ENCODE measurements around the gene ATF5.

DNA sequence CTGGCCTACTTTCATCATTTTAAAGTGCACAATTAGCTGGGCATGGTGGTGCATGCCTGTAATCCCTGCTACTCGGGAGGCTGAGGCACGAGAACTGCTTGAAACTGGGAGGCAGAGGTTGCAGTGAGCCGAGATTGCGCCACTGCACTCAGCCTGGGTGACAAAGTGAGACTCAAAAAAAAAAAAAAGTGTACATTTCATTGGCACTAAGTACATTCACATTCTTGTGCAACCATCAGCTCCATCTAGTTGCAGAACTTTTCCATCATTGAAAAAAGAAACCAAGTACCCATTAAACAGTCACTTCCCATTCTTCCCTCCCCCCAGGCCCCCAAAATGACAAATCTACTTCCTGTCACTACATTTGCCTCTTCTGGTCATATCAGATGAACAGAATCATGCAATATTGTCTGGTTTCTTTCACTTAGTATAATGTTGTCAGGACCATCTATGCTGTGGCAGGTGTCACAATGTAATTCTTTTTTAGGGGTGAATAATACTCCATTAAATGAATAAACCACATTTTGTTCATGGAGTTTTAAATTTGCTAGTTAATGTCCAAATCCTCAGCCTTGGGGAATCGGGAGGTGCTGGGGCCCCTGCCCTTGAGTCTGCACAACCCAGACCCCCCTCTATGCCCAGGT, 39.4 kb downstream of the ATF5 start:
- TF ChIP-seq POLR2A (IDR thresholded peaks at IDR 0.05; ENCODE audit: insufficient read depth in 1 of 2, low read depth in 2 of 2, low read length in 2 of 2) (no peak), ARNT2 (CRISPR knock-in tag; IDR thresholded peaks at IDR 0.05; ENCODE audit: low read depth) (no peak), EP300 (IDR thresholded peaks at IDR 0.05; ENCODE audit: low read depth in 2 of 2, low read length in 2 of 2) (no peak), EP300 (CRISPR knock-in tag; IDR thresholded peaks at IDR 0.05; ENCODE audit: borderline replicate concordance) (no peak), ZNF17 (CRISPR knock-in tag; IDR thresholded peaks at IDR 0.05) (no peak), NR2C2 (CRISPR knock-in tag; IDR thresholded peaks at IDR 0.05; ENCODE audit: borderline replicate concordance) (no peak)
- TF ChIP-seq, protein P1, sequence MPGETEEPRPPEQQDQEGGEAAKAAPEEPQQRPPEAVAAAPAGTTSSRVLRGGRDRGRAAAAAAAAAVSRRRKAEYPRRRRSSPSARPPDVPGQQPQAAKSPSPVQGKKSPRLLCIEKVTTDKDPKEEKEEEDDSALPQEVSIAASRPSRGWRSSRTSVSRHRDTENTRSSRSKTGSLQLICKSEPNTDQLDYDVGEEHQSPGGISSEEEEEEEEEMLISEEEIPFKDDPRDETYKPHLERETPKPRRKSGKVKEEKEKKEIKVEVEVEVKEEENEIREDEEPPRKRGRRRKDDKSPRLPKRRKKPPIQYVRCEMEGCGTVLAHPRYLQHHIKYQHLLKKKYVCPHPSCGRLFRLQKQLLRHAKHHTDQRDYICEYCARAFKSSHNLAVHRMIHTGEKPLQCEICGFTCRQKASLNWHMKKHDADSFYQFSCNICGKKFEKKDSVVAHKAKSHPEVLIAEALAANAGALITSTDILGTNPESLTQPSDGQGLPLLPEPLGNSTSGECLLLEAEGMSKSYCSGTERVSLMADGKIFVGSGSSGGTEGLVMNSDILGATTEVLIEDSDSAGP (CRISPR knock-in tag; IDR thresholded peaks at IDR 0.05; ENCODE audit: borderline replicate concordance), result no peak
- TF ChIP-seq, protein P2, sequence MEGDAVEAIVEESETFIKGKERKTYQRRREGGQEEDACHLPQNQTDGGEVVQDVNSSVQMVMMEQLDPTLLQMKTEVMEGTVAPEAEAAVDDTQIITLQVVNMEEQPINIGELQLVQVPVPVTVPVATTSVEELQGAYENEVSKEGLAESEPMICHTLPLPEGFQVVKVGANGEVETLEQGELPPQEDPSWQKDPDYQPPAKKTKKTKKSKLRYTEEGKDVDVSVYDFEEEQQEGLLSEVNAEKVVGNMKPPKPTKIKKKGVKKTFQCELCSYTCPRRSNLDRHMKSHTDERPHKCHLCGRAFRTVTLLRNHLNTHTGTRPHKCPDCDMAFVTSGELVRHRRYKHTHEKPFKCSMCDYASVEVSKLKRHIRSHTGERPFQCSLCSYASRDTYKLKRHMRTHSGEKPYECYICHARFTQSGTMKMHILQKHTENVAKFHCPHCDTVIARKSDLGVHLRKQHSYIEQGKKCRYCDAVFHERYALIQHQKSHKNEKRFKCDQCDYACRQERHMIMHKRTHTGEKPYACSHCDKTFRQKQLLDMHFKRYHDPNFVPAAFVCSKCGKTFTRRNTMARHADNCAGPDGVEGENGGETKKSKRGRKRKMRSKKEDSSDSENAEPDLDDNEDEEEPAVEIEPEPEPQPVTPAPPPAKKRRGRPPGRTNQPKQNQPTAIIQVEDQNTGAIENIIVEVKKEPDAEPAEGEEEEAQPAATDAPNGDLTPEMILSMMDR (CRISPR knock-in tag; IDR thresholded peaks at IDR 0.05), result no peak
